Psoas muscle (tissue), 8 donors: Measurements from ENCODE around the gene U2SURP. TPM values are rescaled to one million over a fixed set of nuclear protein-coding genes. Genes with fewer than 3 reads are reported as not detected.

ENCODE experiments used
- ATAC-seq, 4 donors: fragments of 200-7000 bp; cut with Tn5 transposase; one replicate each; pipeline ENCODE4 v1.9.1; 2020; ENCODE audit warnings: moderate library complexity in 3 of 4, mild to moderate bottlenecking in 2 of 4
- DNase-seq, 2 donors: peaks; one replicate each; pipeline ENCODE4 v3.0.0-alpha.2; 2020
- H3K27ac ChIP-seq: fragments of 200-600 bp; one replicate; pipeline ENCODE4 v1.8.0; 2022
- H3K27me3 ChIP-seq, 3 donors: fragments of 200-600 bp in 1 of 3; one replicate each; pipeline versions ENCODE4 v1.6.1 to v1.8.0; 2013 to 2022; ENCODE audit warnings: low read length in 2 of 3, mild to moderate bottlenecking in 2 of 3, moderate library complexity in 1 of 3; ENCODE audit not compliant: insufficient read depth in 3 of 3
- H3K36me3 ChIP-seq, 2 donors: fragments of 200-600 bp in 1 of 2; one replicate each; pipeline versions ENCODE4 v1.6.1 to v1.8.0; 2013 to 2022; ENCODE audit warnings: low read depth in 1 of 2, mild to moderate bottlenecking in 1 of 2, moderate library complexity in 1 of 2; ENCODE audit not compliant: insufficient read depth in 1 of 2
- H3K4me1 ChIP-seq: fragments of 200-600 bp; one replicate; pipeline ENCODE4 v1.8.0; 2022
- H3K4me3 ChIP-seq: fragments of 200-600 bp; one replicate; pipeline ENCODE4 v1.8.0; 2022; ENCODE audit warnings: mild to moderate bottlenecking
- H3K9me3 ChIP-seq: fragments of 200-600 bp; one replicate; pipeline ENCODE4 v1.8.0; 2022
- CTCF ChIP-seq: fragments of 200-600 bp; IDR thresholded peaks from one replicate; pipeline ENCODE4 v1.8.0; 2022; ENCODE audit warnings: antibody characterized with exemption
- WGBS, 3 donors: extraction: QIAGEN DNeasy Blood & Tissue Kit; methylation state at CpG; one replicate each; pipeline versions ENCODE4 v1.1.6 to v1.1.7; 2013; 5-methylcytosine and 5-hydroxymethylcytosine counted together
- intact Hi-C, 2 donors: fragments of 100-400 bp; cut with DNase I; formaldehyde crosslinking; loops; one replicate each; pipeline versions ENCODE4 v1.11.0 to v1.14.2; 2022
- polyA plus RNA-seq, 3 donors: library from polyadenylated mRNA; stranded (reverse); fragments of 200-250 nt; gene quantifications; one replicate each; pipeline ENCODE4 v1.2.3, GENCODE V29; 2013
- total RNA-seq, 4 donors: library from RNA; stranded (reverse); fragmentation: NEBNext Ultra II Directional in 2 of 4; extraction: Animal tissue kit (Norgen Biotek cat#: 25700) in 2 of 4; gene quantifications; one replicate each; pipeline versions ENCODE4 v1.2.1 to v1.2.4, GENCODE V29; 2021 to 2023
- donor health status: healthy with polysubstance abuse.
- donor health status: DM: no; HTN: no; CAD: no; lungs with moderate emphysema.
- donor health status: Bipolar disorder and iron deficiency.
- donor health status: healthy.
- donor health status: DM: yes; HTN: yes; CAD: no.
- donor health status: DM: no; HTN: no; CAD: no.
- donor health status: DM: no; HTN: no; CAD: no.
- donor health status: DM: yes; HTN: yes; CAD: no.

U2SURP gene
- total and polyA plus RNA-seq, 7 donors, result 20.5 to 69.3 (median 39.8) TPM

GRCh38 chr3:143099210-143099609 lies 97.8 kb downstream of the U2SURP start:
- WGBS, 3 donors, result 60 to 69% (median 67%) methylated on average over 3 of the region's 3 CpGs
- Histone ChIP-seq H3K27me3 (peaks cover 0 to 1% (median 0%) of the 10 kb centered on the region in 3 donors), H3K9me3 (peaks cover 1% of the 10 kb centered on the region), H3K4me3 (no peak overlapping the region), H3K4me1 (no peaks in the 10 kb centered on the region), H3K36me3 (no peaks in the 10 kb centered on the region), H3K27ac (no peak overlapping the region)
- no peak for ATAC-seq
- DNase-seq, result no peak
- TF ChIP-seq CTCF, result no peak
- intact Hi-C loops, result no loop called here

GRCh38 chr3:143099690-143100089 lies 98.3 kb downstream of the U2SURP start:
- ATAC-seq, result no peak
- Histone ChIP-seq H3K27ac (no peak overlapping the region), H3K4me1 (no peaks in the 10 kb centered on the region), H3K9me3 (peaks cover 6% of the 10 kb centered on the region), H3K4me3 (no peak overlapping the region), H3K27me3 (peaks cover 0 to 2% (median 0%) of the 10 kb centered on the region in 3 donors), H3K36me3 (no peaks in the 10 kb centered on the region)
- 68 to 73% (median 72%) methylated on average over 2 of the region's 2 CpGs for WGBS, 3 donors
- intact Hi-C loops, result no loop called here
- no peak for DNase-seq
- no peak for TF ChIP-seq CTCF

GRCh38 chr3:143100451-143100850 lies 99.1 kb downstream of the U2SURP start:
- 24 to 37% (median 34%) methylated on average over 6 of the region's 6 CpGs for WGBS, 3 donors
- DNase-seq (no peak), ATAC-seq (no peak)
- Histone ChIP-seq H3K4me1 (no peaks in the 10 kb centered on the region), H3K27me3 (peaks cover 0 to 2% (median 0%) of the 10 kb centered on the region in 3 donors), H3K27ac (no peak overlapping the region), H3K4me3 (no peak overlapping the region), H3K9me3 (peaks cover 8% of the 10 kb centered on the region), H3K36me3 (no peaks in the 10 kb centered on the region)
- TF ChIP-seq CTCF, result no peak
- intact Hi-C loops, result no loop called here

GRCh38 chr3:143101792-143102381 lies 100.5 kb downstream of the U2SURP start:
- no peaks in the 10 kb centered on the region for H3K4me1 ChIP-seq
- peaks cover 8% of the 10 kb centered on the region for H3K9me3 ChIP-seq
- no peak overlapping the region for H3K4me3 ChIP-seq
- H3K27ac ChIP-seq, result no peak overlapping the region
- TF ChIP-seq CTCF, result no peak
- DNase-seq (no peak), ATAC-seq (no peak)
- H3K36me3 ChIP-seq, result no peaks in the 10 kb centered on the region
- H3K27me3 ChIP-seq, result peaks cover 0 to 2% (median 0%) of the 10 kb centered on the region in 3 donors
- 91 to 92% (median 92%) methylated on average over 7 of the region's 7 CpGs for WGBS, 3 donors
- intact Hi-C loops, result no loop called here

GRCh38 chr3:143103652-143104051 lies 102.3 kb downstream of the U2SURP start:
- TF ChIP-seq CTCF, result no peak
- Histone ChIP-seq H3K27ac (no peak overlapping the region), H3K36me3 (no peaks in the 10 kb centered on the region), H3K4me1 (no peaks in the 10 kb centered on the region), H3K27me3 (peaks cover 0 to 2% (median 0%) of the 10 kb centered on the region in 3 donors), H3K9me3 (peaks cover 8% of the 10 kb centered on the region), H3K4me3 (no peak overlapping the region)
- intact Hi-C loops, result no loop called here
- WGBS, 3 donors, result 82 to 87% (median 84%) methylated on average over 2 of the region's 2 CpGs
- no peak for DNase-seq
- no peak for ATAC-seq
